Hypothalamus (tissue), 51 donors: ENCODE measurements around the gene FMC1.

Experiments used
- DNase-seq, 51 donors: peaks; one replicate each; lab custom pipeline; 2025; lab: John Stamatoyannopoulos, UW

Gene FMC1

GRCh38 chr7:139370301-139370942 is 29.3 kb downstream of the FMC1 start:
- no peak for DNase-seq

GRCh38 chr7:139370943-139371313 is 29.8 kb downstream of the FMC1 start:
- DNase-seq, result no peak

- DNase-seq, result no peak
These were observed 33.1 kb downstream of the FMC1 start for GRCh38 chr7:139374246-139374645.

GRCh38 chr7:139382439-139382838 is 41.3 kb downstream of the FMC1 start:
- no peak for DNase-seq

- no peak for DNase-seq
These were observed 43.5 kb downstream of the FMC1 start for GRCh38 chr7:139384611-139385010.

GRCh38 chr7:139387594-139387993 is 46.5 kb downstream of the FMC1 start:
- DNase-seq, result no peak

GRCh38 chr7:139389091-139389490 is 48.0 kb downstream of the FMC1 start:
- no peak for DNase-seq

GRCh38 chr7:139389774-139390173 is 48.6 kb downstream of the FMC1 start:
- no peak for DNase-seq

GRCh38 chr7:139393621-139394211 is 52.6 kb downstream of the FMC1 start:
- no peak for DNase-seq

GRCh38 chr7:139394540-139394939 is 53.4 kb downstream of the FMC1 start:
- DNase-seq, result no peak
